Chondrocyte (in vitro differentiated cells): Measurements from ENCODE around the gene ANKRD1. TPM values are rescaled to one million over a fixed set of nuclear protein-coding genes. Genes with fewer than 3 reads are reported as not detected.
A peak's percentile ranks its signal among the peaks of the same experiment; 100 is the strongest.
"Not testable (repeated sequence)": the region's sequence is repeated elsewhere in the genome, so short reads cannot be mapped to it uniquely, and the experiment has no call there.

ENCODE experiments used
- DNase-seq: peaks from one replicate; pipeline ENCODE4 v3.0.0; 2021; ENCODE audit warnings: mixed read lengths, low spot score
- H3K27ac Mint-ChIP-seq: one replicate; pipeline ENCODE4 v1.8.0; 2021; ENCODE audit warnings: mild to moderate bottlenecking, moderate library complexity, mixed read lengths; ENCODE audit not compliant: unreplicated experiment
- H3K27me3 Mint-ChIP-seq: 2 replicates; pipeline ENCODE4 v1.8.0; 2021; ENCODE audit warnings: low read depth, mixed read lengths
- H3K36me3 Mint-ChIP-seq: 2 replicates; pipeline ENCODE4 v1.8.0; 2021; ENCODE audit warnings: low read depth, mixed read lengths
- H3K4me1 Mint-ChIP-seq: 2 replicates; pipeline ENCODE4 v1.8.0; 2021; ENCODE audit warnings: low read depth, mild to moderate bottlenecking, mixed read lengths
- H3K4me3 Mint-ChIP-seq: one replicate; pipeline ENCODE4 v1.8.0; 2021; ENCODE audit warnings: mild to moderate bottlenecking, moderate library complexity, mixed read lengths; ENCODE audit not compliant: unreplicated experiment
- H3K9me3 Mint-ChIP-seq: 2 replicates; pipeline ENCODE4 v1.8.0; 2021; ENCODE audit warnings: low read depth, mixed read lengths
- total RNA-seq: library from RNA; stranded (reverse); gene quantifications from 3 replicates; pipeline ENCODE4 v1.2.1, GENCODE V29; 2021
- TF ChIP-seq, protein P1 (sequence below): fragments of 200-600 bp; sonication (generic); IDR thresholded peaks from 2 replicates; pipeline ENCODE4 v1.5.0; 2021; ENCODE audit warnings: antibody characterized with exemption, mild to moderate bottlenecking, moderate library complexity

The ANKRD1 gene
- total RNA-seq, 1 donor from 2014 or later, result 261 TPM

DNA sequence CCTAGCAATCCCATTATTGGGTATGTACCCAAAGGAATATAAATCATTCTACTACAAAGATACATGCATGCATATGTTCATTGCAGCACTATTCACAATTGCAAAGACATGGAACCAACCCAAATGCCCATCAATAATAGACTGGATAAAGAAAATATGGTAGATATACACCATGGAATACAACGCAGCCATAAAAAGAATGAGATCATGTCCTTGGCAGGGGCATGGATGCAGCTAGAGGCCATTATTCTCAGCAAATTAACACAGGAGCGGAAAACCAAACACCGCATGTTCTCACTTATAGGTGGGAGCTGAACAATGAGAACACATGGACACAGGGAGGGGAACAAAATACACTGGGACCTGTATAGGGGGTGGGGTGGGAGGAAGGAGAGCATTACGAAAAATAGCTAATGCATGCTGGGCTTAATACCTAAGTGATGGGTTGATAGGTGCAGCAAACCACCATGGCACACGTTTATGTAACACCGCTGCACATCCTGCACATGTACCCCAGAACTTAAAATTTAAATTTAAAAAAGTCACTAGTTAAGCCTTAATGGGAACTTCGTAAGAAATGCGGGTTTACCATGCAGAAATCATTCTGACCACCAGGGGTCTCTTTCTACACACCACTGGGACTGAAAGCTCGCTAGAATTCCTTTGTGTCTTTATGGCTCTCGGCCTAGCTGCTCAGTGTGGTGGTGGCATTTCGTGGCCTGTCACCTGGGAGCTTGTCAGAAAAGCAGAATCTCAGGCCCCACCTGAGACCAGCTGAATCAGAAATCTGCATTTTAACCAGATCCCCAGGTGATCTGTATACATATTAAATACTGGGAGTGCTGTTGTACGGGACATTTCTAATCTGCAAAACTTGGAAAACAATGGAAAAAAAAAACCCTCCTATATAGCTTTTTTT lies 9.5 kb downstream of the ANKRD1 start:
- peaks cover 11% of the 10 kb centered on the region for H3K36me3 Mint-ChIP-seq
- H3K27ac Mint-ChIP-seq, result peak overlapping the region; percentile 90
- H3K4me1 Mint-ChIP-seq, result peaks cover 25% of the 10 kb centered on the region
- DNase-seq, result no peak
- peaks cover 19% of the 10 kb centered on the region for H3K9me3 Mint-ChIP-seq
- TF ChIP-seq, protein P1, sequence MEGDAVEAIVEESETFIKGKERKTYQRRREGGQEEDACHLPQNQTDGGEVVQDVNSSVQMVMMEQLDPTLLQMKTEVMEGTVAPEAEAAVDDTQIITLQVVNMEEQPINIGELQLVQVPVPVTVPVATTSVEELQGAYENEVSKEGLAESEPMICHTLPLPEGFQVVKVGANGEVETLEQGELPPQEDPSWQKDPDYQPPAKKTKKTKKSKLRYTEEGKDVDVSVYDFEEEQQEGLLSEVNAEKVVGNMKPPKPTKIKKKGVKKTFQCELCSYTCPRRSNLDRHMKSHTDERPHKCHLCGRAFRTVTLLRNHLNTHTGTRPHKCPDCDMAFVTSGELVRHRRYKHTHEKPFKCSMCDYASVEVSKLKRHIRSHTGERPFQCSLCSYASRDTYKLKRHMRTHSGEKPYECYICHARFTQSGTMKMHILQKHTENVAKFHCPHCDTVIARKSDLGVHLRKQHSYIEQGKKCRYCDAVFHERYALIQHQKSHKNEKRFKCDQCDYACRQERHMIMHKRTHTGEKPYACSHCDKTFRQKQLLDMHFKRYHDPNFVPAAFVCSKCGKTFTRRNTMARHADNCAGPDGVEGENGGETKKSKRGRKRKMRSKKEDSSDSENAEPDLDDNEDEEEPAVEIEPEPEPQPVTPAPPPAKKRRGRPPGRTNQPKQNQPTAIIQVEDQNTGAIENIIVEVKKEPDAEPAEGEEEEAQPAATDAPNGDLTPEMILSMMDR, result peak; percentile 97
- no peaks in the 10 kb centered on the region for H3K27me3 Mint-ChIP-seq
- peak overlapping the region; percentile 24 for H3K4me3 Mint-ChIP-seq

DNA sequence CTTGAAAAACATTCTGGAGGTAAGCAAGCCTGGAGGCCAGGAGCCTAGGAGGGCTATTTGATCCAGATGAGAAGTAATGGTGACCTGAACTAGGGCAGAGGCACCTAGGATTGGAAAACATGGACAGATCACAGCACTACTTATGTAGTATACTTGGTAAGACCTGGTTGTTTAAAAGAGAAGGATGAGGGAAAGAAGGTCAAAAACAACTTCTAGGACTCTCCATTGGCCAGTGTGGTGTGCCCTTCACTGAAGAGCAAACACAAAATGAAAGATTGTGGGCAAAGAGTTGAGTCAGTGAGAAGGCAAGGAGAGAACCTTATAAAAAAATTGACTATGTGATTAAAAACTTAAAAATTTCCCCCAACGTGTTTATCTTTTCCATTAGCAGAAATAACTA lies 14.3 kb downstream of the ANKRD1 start:
- H3K4me3 Mint-ChIP-seq, result no peak overlapping the region
- H3K36me3 Mint-ChIP-seq, result peaks cover 2% of the 10 kb centered on the region
- peaks cover 19% of the 10 kb centered on the region for H3K9me3 Mint-ChIP-seq
- DNase-seq, result no peak
- no peaks in the 10 kb centered on the region for H3K27me3 Mint-ChIP-seq
- no peak overlapping the region for H3K27ac Mint-ChIP-seq
- H3K4me1 Mint-ChIP-seq, result peaks cover under 1% of the 10 kb centered on the region
- TF ChIP-seq, protein P1, result no peak

DNA sequence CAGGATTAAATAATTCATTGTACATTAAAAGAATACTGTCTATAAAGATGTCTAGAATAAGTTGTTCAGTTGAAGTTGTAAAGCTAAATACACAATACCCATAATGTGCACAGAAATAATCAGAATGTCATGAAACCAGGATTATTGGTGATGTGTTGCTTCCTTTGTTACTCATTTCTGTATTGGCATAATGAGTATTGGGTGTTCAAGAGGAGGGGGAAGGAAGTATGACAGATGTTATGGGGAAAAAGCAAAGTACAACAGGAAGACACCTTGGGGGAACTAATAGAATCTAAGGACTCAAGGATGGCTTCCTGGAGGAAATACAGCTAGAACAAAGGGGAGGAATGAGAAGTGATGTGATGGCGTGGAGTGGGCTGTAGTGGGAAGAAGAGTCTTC lies 15.0 kb downstream of the ANKRD1 start:
- DNase-seq, result no peak
- Mint-ChIP-seq H3K36me3 (peaks cover 4% of the 10 kb centered on the region), H3K4me1 (no peaks in the 10 kb centered on the region), H3K4me3 (no peak overlapping the region), H3K9me3 (peaks cover 19% of the 10 kb centered on the region), H3K27me3 (no peaks in the 10 kb centered on the region), H3K27ac (no peak overlapping the region)
- TF ChIP-seq, protein P1, result no peak

DNA sequence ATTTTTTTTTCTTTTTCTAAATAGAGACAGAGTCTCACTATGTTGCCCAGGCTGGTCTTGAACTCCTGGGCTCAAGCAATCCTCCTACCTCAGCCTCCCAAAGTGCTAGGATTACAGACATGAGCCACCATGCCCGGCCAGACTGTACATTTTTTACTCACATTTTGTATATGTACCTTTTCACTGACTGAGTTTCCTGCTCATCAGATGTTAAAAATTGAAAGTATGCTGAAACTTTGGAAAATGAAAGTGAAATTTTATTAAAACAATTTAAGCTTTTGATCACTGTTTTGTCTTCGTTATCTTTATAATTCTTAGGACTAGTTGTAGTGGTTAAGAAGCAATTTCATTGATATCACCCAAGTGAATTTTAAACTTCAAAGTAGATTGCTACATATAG lies 24.0 kb downstream of the ANKRD1 start:
- H3K4me3 Mint-ChIP-seq, H3K27me3 Mint-ChIP-seq, H3K27ac Mint-ChIP-seq, DNase-seq, H3K4me1 Mint-ChIP-seq, H3K9me3 Mint-ChIP-seq: not testable (repeated sequence)
- H3K36me3 Mint-ChIP-seq, result peaks cover 18% of the 10 kb centered on the region

DNA sequence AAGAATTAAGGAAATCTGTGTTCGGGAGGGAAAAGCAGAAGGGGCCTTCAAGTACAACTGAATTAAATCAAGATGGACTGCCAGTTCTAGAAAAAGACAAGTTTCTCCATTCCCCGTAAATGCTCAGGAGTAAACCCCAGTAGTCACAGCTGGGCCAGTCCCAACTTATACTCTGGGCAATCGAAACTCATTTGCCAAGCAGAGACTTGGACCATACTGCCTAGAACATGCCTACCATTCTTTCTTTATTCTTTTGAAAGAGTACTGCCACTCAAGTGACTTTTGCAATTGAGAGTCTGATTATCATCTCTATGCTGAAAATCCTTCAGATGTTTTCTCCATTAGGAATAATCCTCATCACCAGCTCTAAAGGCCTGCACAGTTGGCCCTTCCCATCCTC lies 27.7 kb downstream of the ANKRD1 start:
- no peaks in the 10 kb centered on the region for H3K9me3 Mint-ChIP-seq
- no peak overlapping the region for H3K27ac Mint-ChIP-seq
- no peaks in the 10 kb centered on the region for H3K4me1 Mint-ChIP-seq
- H3K36me3 Mint-ChIP-seq, result peaks cover 24% of the 10 kb centered on the region
- no peak for DNase-seq
- TF ChIP-seq, protein P1, result no peak
- no peak overlapping the region for H3K4me3 Mint-ChIP-seq
- H3K27me3 Mint-ChIP-seq, result no peaks in the 10 kb centered on the region

DNA sequence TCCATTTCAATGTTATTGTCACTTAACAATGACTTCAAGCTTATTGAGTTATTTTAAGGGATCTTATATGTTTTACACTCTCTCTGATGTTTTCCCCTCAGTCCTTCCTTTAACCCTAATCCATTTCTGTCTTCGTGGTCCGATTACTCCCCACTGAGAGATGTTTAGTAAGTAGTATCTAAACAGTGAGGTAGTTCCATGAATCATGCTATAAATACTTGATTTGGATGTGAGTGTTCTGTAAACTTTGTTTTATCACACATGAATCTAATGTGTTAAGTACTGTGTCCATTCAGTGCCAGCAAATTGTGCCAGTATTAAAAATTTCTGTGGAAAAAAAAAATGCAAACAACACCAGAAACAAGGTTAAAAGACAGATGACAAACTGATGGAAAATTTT lies 30.5 kb downstream of the ANKRD1 start:
- Mint-ChIP-seq H3K27ac (no peak overlapping the region), H3K4me3 (no peak overlapping the region), H3K9me3 (no peaks in the 10 kb centered on the region), H3K4me1 (peaks cover 12% of the 10 kb centered on the region), H3K27me3 (no peaks in the 10 kb centered on the region), H3K36me3 (peaks cover 27% of the 10 kb centered on the region)
- TF ChIP-seq, protein P1, result no peak
- no peak for DNase-seq
